ENCODE results near the gene ABHD12. TPM values are rescaled to one million over a fixed set of nuclear protein-coding genes. Genes with fewer than 3 reads are reported as not detected.

ABHD12 gene
- total and polyA plus RNA-seq, 2 donors (not counting 1 experiment from before 2014, with no cell fraction given), result 9.6 to 28.3 TPM

GRCh38 chr20:25360631-25361286, 29.9 kb downstream of the ABHD12 start:
- peak overlapping the region; percentile 33 for H3K9ac ChIP-seq (ENCODE audit: low read length)
- H3K27ac Mint-ChIP-seq, result peak overlapping the region; percentile 26
- H3K4me2 ChIP-seq (replicated peaks; ENCODE audit: low read depth, low read length, poor library complexity, severe bottlenecking), result peak overlapping the region; percentile 61
- TF ChIP-seq EZH2 (IDR thresholded peaks at IDR 0.05; ENCODE audit: borderline replicate concordance, insufficient read depth, low read depth, low read length, poor library complexity, severe bottlenecking), result no peak
- TF ChIP-seq CTCF (IDR thresholded peaks at IDR 0.05), result no peak
- H3K4me1 ChIP-seq (ENCODE audit: control insufficient read depth in 2 of 2, insufficient read depth in 2 of 2, low read length in 2 of 2), result peaks cover 13 to 14% of the 10 kb centered on the region in 2 donors
- peak overlapping the region in 1 of 2 donors; percentile 37 for H3K27ac ChIP-seq (ENCODE audit: low read length in 2 of 2)
- no peaks in the 10 kb centered on the region for H3K79me2 ChIP-seq (ENCODE audit: control insufficient read depth, insufficient read depth, low read length)
- intact Hi-C loops (cut with micrococcal nuclease), result no loop called here
- no peak overlapping the region for H3K4me3 ChIP-seq (ENCODE audit: control extremely low read depth in 1 of 5, extremely low read depth in 1 of 5, insufficient read depth in 1 of 5, low read depth in 2 of 5, low read length in 4 of 5)
- 41% methylated on average over 9 of the region's 10 CpGs for WGBS (ENCODE audit: insufficient coverage)
- H3K27me3 ChIP-seq (replicated peaks in 1 of 4; ENCODE audit: control extremely low read depth in 1 of 4, control insufficient read depth in 3 of 4, insufficient read depth in 4 of 4, low read length in 3 of 4), result no peaks in the 10 kb centered on the region
- H3K4me3 Mint-ChIP-seq, result peak overlapping the region; percentile 66
- H3K4me1 Mint-ChIP-seq, result peaks cover 29% of the 10 kb centered on the region
- H4K20me1 ChIP-seq (ENCODE audit: control insufficient read depth, insufficient read depth, low read length, poor library complexity, severe bottlenecking), result no peaks in the 10 kb centered on the region
- DNase-seq, result peak; percentile 29
- H3K36me3 ChIP-seq (replicated peaks in 1 of 2; ENCODE audit: control extremely low read depth in 1 of 2, control insufficient read depth in 1 of 2, extremely low read depth in 1 of 2, insufficient read depth in 2 of 2, low read length in 1 of 2), result no peaks in the 10 kb centered on the region
- H3K27me3 Mint-ChIP-seq, result no peaks in the 10 kb centered on the region
- H3K9me3 Mint-ChIP-seq (ENCODE audit: insufficient read depth), result peaks cover 4% of the 10 kb centered on the region
- ATAC-seq (ENCODE audit: low read depth), result peak; percentile 51
- H2AFZ ChIP-seq (ENCODE audit: insufficient read depth, low read depth, low read length, poor library complexity, severe bottlenecking), result peak overlapping the region; percentile 64
- peaks cover 0 to 3% (median 0%) of the 10 kb centered on the region in 3 donors for H3K9me3 ChIP-seq (ENCODE audit: control extremely low read depth in 1 of 3, control insufficient read depth in 2 of 3, insufficient read depth in 1 of 3, low read length in 2 of 3)
- ChIA-PET CTCF (no interaction called here), POLR2A (no interaction called here)

GRCh38 chr20:25356271-25356933, 34.2 kb downstream of the ABHD12 start:
- H3K9me3 ChIP-seq (ENCODE audit: control extremely low read depth in 1 of 3, control insufficient read depth in 2 of 3, insufficient read depth in 1 of 3, low read length in 2 of 3), result peaks cover 1 to 9% (median 3%) of the 10 kb centered on the region in 3 donors
- H3K4me1 Mint-ChIP-seq, result peaks cover 36% of the 10 kb centered on the region
- peaks cover 16 to 23% of the 10 kb centered on the region in 2 donors for H3K4me1 ChIP-seq (ENCODE audit: control insufficient read depth in 2 of 2, insufficient read depth in 2 of 2, low read length in 2 of 2)
- H3K27ac Mint-ChIP-seq, result no peak overlapping the region
- DNase-seq (no peak), ATAC-seq (ENCODE audit: low read depth) (no peak)
- H3K27ac ChIP-seq (ENCODE audit: low read length in 2 of 2), result no peak overlapping the region
- no peak overlapping the region for H3K4me2 ChIP-seq (replicated peaks; ENCODE audit: low read depth, low read length, poor library complexity, severe bottlenecking)
- H3K9ac ChIP-seq (ENCODE audit: low read length), result no peak overlapping the region
- H4K20me1 ChIP-seq (ENCODE audit: control insufficient read depth, insufficient read depth, low read length, poor library complexity, severe bottlenecking), result no peaks in the 10 kb centered on the region
- H3K36me3 ChIP-seq (replicated peaks in 1 of 2; ENCODE audit: control extremely low read depth in 1 of 2, control insufficient read depth in 1 of 2, extremely low read depth in 1 of 2, insufficient read depth in 2 of 2, low read length in 1 of 2), result no peaks in the 10 kb centered on the region
- H3K27me3 ChIP-seq (replicated peaks in 1 of 4; ENCODE audit: control extremely low read depth in 1 of 4, control insufficient read depth in 3 of 4, insufficient read depth in 4 of 4, low read length in 3 of 4), result no peaks in the 10 kb centered on the region
- peaks cover 20% of the 10 kb centered on the region for H3K79me2 ChIP-seq (ENCODE audit: control insufficient read depth, insufficient read depth, low read length)
- intact Hi-C loops (cut with micrococcal nuclease), result no loop called here
- no peaks in the 10 kb centered on the region for H3K27me3 Mint-ChIP-seq
- no peak for TF ChIP-seq EZH2 (IDR thresholded peaks at IDR 0.05; ENCODE audit: borderline replicate concordance, insufficient read depth, low read depth, low read length, poor library complexity, severe bottlenecking)
- TF ChIP-seq CTCF (IDR thresholded peaks at IDR 0.05), result no peak
- H3K4me3 ChIP-seq (ENCODE audit: control extremely low read depth in 1 of 5, extremely low read depth in 1 of 5, insufficient read depth in 1 of 5, low read depth in 2 of 5, low read length in 4 of 5), result no peak overlapping the region
- 92% methylated on average over 9 of the region's 10 CpGs for WGBS (ENCODE audit: insufficient coverage)
- H2AFZ ChIP-seq (ENCODE audit: insufficient read depth, low read depth, low read length, poor library complexity, severe bottlenecking), result no peak overlapping the region
- POLR2A ChIA-PET, result no interaction called here
- CTCF ChIA-PET, result no interaction called here
- peaks cover 3% of the 10 kb centered on the region for H3K9me3 Mint-ChIP-seq (ENCODE audit: insufficient read depth)
- H3K4me3 Mint-ChIP-seq, result no peak overlapping the region
